ENCODE data around the gene MT1HL1. TPM values are rescaled to one million over a fixed set of nuclear protein-coding genes. Genes with fewer than 3 reads are reported as not detected.

The MT1HL1 gene
- not detected for total RNA-seq

- H3K9me3 ChIP-seq = no peaks in the 10 kb centered on the region
- H3K27ac ChIP-seq = no peak within 1 kb of the TSS
- intact Hi-C loops (cut with DNase I) = no loop called here
- DNase-seq = no peak
- H3K36me3 ChIP-seq = no peaks in the 10 kb centered on the region
- H3K27me3 ChIP-seq = no peaks in the 10 kb centered on the region
- H3K4me1 ChIP-seq = no peaks in the 10 kb centered on the region
- no peak within 1 kb of the TSS for H3K9ac ChIP-seq (ENCODE audit: low read depth in 2 of 2, low read length in 2 of 2)
- TF ChIP-seq CTCF (IDR thresholded peaks at IDR 0.05) = no peak
- H3K4me3 ChIP-seq = no peak within 1 kb of the TSS
Measured at GRCh38 chr1:237004116-237004515, at the start of gene MT1HL1. Gene MT1HL1, minus strand, starts transcription at chr1:237004441. Its CDS starts 69 bp downstream, at chr1:237004372.

- Histone ChIP-seq H3K36me3 (no peaks in the 10 kb centered on the region), H3K27me3 (no peaks in the 10 kb centered on the region), H3K4me3 (no peak overlapping the region), H3K4me1 (no peaks in the 10 kb centered on the region), H3K9me3 (no peaks in the 10 kb centered on the region), H3K27ac (no peak overlapping the region), H3K9ac (ENCODE audit: low read depth in 2 of 2, low read length in 2 of 2) (no peak overlapping the region)
- intact Hi-C loops (cut with DNase I) = no loop called here
- TF ChIP-seq CTCF (IDR thresholded peaks at IDR 0.05) = no peak
- DNase-seq = no peak
Measured at GRCh38 chr1:237050915-237051314, 46.7 kb upstream of the MT1HL1 start.

GRCh38 chr1:237050185-237050584 lies 45.9 kb upstream of the MT1HL1 start:
- no peaks in the 10 kb centered on the region for H3K27me3 ChIP-seq
- intact Hi-C loops (cut with DNase I) = no loop called here
- TF ChIP-seq CTCF (IDR thresholded peaks at IDR 0.05) = no peak
- no peak overlapping the region for H3K9ac ChIP-seq (ENCODE audit: low read depth in 2 of 2, low read length in 2 of 2)
- DNase-seq = no peak
- H3K4me3 ChIP-seq = no peak overlapping the region
- no peaks in the 10 kb centered on the region for H3K4me1 ChIP-seq
- no peaks in the 10 kb centered on the region for H3K9me3 ChIP-seq
- no peaks in the 10 kb centered on the region for H3K36me3 ChIP-seq
- H3K27ac ChIP-seq = no peak overlapping the region

- Histone ChIP-seq H3K27ac (no peak overlapping the region), H3K9me3 (no peaks in the 10 kb centered on the region), H3K27me3 (no peaks in the 10 kb centered on the region), H3K4me3 (no peak overlapping the region), H3K9ac (ENCODE audit: low read depth in 2 of 2, low read length in 2 of 2) (no peak overlapping the region), H3K36me3 (no peaks in the 10 kb centered on the region), H3K4me1 (no peaks in the 10 kb centered on the region)
- intact Hi-C loops (cut with DNase I) = loop anchor here (10.0 kb wide), 1 partner anchor 336 kb away; no protein-coding TSS in a partner anchor
- no peak for TF ChIP-seq CTCF (IDR thresholded peaks at IDR 0.05)
- DNase-seq = no peak
Measured at GRCh38 chr1:237048803-237049202, 44.6 kb upstream of the MT1HL1 start.

GRCh38 chr1:237045278-237046016 lies 41.2 kb upstream of the MT1HL1 start:
- DNase-seq = no peak
- peaks cover 24% of the 10 kb centered on the region for H3K27me3 ChIP-seq

More at GRCh38 chr1:237045278-237046016, 41.2 kb upstream of the MT1HL1 start:
- Histone ChIP-seq H3K36me3 (no peaks in the 10 kb centered on the region), H3K9ac (ENCODE audit: low read depth in 2 of 2, low read length in 2 of 2) (no peak overlapping the region), H3K4me1 (no peaks in the 10 kb centered on the region), H3K4me3 (no peak overlapping the region), H3K27ac (no peak overlapping the region), H3K9me3 (no peaks in the 10 kb centered on the region)
- no peak for TF ChIP-seq CTCF (IDR thresholded peaks at IDR 0.05)
- intact Hi-C loops (cut with DNase I) = loop anchor here (10.0 kb wide), 1 partner anchor 339 kb away; no protein-coding TSS in a partner anchor
